HFF-Myc (cell line): ENCODE measurements around the gene FYCO1.

Experiments
- DNase-seq: peaks from one replicate; pipeline ENCODE4 v3.0.0-alpha.2; 2011; ENCODE audit warnings: low read depth; ENCODE audit errors: extremely low read depth
- H3K4me3 ChIP-seq: replicated peaks from 2 replicates; pipeline ENCODE4 v1.5.1; 2011; ENCODE audit warnings: low read depth, mild to moderate bottlenecking, control low read depth, low read length
- TF ChIP-seq, protein P1 (sequence below): IDR thresholded peaks from 2 replicates; pipeline ENCODE4 v1.5.1; 2012; ENCODE audit warnings: mild to moderate bottlenecking, low read depth, low read length, control low read depth; ENCODE audit errors: missing control alignments

The FYCO1 gene

DNA sequence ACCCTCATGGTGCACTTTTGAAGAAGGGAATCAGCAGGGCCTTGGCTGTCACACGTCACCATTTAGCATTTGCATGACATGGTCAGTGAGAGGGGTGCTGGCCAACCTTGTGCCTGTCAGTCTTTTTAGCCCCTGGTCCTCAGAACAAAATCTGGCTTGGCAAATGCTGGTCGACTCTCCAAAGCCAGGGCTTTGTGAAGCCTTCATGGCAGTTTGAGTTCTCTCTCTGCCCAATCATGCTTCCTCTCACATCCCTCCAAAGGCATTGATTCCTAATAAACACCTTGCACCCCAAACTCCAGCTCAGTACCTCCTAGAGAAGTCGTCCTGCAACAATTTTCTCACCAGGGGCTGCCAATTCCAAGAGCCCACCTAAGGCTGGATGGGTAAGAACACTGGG, 89.9 kb downstream of the FYCO1 start:
- TF ChIP-seq, protein P1, sequence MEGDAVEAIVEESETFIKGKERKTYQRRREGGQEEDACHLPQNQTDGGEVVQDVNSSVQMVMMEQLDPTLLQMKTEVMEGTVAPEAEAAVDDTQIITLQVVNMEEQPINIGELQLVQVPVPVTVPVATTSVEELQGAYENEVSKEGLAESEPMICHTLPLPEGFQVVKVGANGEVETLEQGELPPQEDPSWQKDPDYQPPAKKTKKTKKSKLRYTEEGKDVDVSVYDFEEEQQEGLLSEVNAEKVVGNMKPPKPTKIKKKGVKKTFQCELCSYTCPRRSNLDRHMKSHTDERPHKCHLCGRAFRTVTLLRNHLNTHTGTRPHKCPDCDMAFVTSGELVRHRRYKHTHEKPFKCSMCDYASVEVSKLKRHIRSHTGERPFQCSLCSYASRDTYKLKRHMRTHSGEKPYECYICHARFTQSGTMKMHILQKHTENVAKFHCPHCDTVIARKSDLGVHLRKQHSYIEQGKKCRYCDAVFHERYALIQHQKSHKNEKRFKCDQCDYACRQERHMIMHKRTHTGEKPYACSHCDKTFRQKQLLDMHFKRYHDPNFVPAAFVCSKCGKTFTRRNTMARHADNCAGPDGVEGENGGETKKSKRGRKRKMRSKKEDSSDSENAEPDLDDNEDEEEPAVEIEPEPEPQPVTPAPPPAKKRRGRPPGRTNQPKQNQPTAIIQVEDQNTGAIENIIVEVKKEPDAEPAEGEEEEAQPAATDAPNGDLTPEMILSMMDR: no peak
- DNase-seq: no peak
- H3K4me3 ChIP-seq: no peak overlapping the region

DNA sequence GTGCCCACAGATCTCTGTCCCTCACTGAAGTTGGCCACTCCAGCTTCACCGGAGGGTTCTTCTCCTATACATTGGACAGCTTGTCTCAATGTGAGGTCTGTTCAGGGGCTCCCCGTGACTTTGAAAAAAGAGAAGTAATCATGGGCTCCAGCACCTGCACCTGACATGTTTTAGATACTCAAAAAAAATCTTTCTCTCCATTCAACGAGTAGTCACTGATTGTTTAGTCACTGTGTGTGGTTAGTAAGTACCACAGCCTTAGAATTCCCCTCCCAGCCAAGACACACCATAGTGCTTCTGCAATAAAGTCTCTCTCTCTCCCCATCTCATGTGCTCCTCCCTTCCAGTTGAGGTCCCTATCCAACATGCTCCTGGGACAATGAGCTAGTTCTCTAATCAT, 90.7 kb downstream of the FYCO1 start:
- TF ChIP-seq, protein P1: no peak

DNA sequence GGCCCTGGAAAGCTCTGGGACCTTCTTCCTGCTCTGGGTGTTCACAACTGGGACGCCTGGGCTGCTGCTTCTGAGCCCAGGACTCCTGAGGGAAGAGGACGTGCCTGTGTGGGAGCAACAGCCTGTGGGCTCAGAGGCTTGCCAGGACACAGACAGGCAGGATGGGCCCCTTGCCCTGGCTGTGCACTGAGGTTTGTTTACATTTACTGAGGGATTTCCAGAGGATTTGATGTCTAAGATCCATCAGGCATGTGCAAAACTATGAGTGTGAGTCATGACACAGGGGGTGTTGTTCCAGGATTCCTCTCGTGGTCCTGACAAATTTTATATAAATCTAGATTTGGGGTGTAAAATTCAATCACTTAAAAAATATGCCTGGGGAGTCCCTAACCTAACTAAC, 98.7 kb downstream of the FYCO1 start:
- TF ChIP-seq, protein P1: no peak
- no peak for DNase-seq
- H3K4me3 ChIP-seq: no peak overlapping the region

More for the DNA sequence above, 90.7 kb downstream of the FYCO1 start:
- DNase-seq: no peak
- H3K4me3 ChIP-seq: no peak overlapping the region

DNA sequence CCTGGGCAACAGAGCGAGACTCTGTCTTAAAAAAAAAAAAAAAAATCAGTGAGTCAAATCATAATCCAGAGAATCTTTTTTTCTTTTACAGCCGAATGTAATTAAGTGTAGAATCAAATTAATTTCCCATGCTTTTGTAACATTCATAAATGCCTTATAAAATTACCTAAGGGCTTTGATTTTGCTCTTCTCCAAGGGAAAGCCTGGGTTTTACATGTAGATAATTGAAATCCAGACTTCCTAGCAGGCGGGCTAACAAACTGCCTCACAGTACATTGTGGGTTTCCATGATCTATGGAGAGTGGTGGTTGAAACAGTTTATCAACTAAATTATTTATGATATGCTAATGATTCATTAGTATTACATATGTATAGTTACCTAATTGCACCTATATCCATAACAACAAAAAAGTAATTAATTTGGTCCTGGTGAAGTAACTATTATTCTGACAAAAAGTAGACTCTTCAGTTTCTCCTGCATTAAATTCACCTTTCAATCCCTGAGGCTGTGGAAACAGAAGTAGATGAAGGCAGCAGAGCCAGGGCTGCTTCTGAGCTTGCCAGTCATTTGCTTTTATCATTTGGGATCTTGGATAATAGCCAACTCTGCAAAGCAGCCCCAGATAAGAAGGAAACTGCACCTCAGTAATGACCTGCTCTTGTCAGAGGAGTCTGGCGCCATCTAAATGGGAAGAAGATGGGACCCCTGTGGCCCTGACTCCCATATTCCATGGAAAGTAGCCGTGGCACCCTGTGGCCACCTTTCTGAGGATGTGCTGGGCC, 99.7 kb downstream of the FYCO1 start:
- no peak for DNase-seq
- no peak overlapping the region for H3K4me3 ChIP-seq
- TF ChIP-seq, protein P1: no peak

DNA sequence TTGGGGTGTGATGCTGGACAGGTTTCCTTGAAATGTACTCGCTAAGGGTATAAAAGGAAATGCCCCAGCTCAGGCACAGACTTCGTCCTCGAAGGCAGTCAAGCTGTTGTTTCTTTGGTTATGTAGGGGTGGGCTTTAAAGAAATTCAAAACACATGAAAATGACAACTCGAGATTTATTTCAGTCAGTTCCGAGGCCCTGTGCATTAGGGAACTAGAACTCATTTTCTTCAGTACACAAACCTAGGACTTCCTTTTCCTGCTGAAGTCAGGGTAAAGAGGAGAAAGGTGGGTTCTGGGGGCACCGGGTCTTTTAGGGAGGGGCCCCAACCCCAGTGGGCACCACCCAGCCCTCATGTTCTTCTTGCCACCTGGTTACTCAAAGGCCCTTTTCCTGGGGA, 101.6 kb downstream of the FYCO1 start:
- no peak for DNase-seq
- no peak overlapping the region for H3K4me3 ChIP-seq
- TF ChIP-seq, protein P1: no peak

DNA sequence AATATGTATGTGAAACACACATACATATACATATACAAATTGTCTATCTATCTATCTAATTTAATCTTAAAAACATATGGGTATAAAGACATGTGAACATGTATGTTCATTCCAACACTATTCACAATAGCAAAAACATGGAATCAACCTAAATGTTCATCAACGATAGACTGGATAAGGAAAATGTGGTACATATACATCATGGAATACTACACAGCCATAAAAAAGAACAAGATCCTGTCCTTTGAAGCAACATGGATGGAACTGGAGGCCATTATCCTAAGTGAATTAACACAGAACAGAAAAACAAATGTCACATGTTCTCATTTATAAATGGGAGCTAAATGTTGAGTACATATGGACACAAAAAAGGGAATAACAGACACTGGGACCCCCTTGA, 103.5 kb downstream of the FYCO1 start:
- TF ChIP-seq, protein P1: no peak
- DNase-seq: no peak
- no peak overlapping the region for H3K4me3 ChIP-seq

DNA sequence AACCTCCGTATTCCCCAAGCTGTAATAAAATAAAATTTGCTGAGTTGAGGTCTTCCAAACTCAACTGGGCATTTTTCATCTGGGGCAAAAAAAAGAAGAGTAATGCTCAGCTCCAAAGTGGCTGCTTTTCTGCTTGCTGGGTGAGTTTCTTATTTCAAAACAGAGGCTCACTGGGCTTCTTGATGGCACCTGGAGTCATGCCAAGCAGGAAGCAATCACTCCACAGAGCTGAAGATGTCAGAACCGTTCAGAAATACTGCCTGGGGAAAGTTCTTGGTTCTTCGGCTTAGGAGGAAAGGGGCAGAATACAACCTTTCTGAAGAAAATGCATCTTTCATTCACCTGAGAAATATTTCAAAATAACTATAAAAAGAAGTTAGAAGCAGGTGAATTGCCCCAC, 105.2 kb downstream of the FYCO1 start:
- TF ChIP-seq, protein P1: no peak
- no peak for DNase-seq
- no peak overlapping the region for H3K4me3 ChIP-seq
